ENCODE data around the gene CYCS. TPM values are rescaled to one million over a fixed set of nuclear protein-coding genes. Genes with fewer than 3 reads are reported as not detected.

The CYCS gene
- total and polyA plus RNA-seq, 10 of the 15 experiments (the other 5 are each of a cell fraction or from before 2014, with no cell fraction given): 113 to 952 (median 356) TPM

- Histone ChIP-seq H3K4me2 (ENCODE audit: control insufficient read depth, insufficient read depth) (no peak overlapping the region), H3K9me3 (replicated peaks; ENCODE audit: control insufficient read depth, insufficient read depth, low read length) (no peaks in the 10 kb centered on the region), H3K79me2 (ENCODE audit: control insufficient read depth, insufficient read depth, low read length) (no peaks in the 10 kb centered on the region), H3K4me3 (no peak overlapping the region), H4K20me1 (ENCODE audit: control insufficient read depth, insufficient read depth) (no peaks in the 10 kb centered on the region), H2AFZ (ENCODE audit: control insufficient read depth, low read depth, low read length) (no peak overlapping the region), H3K27me3 (replicated peaks in 1 of 2; ENCODE audit: control insufficient read depth in 2 of 2, insufficient read depth in 2 of 2, low read length in 1 of 2) (no peaks in the 10 kb centered on the region), H3K9ac (ENCODE audit: control insufficient read depth, insufficient read depth, low read length) (no peak overlapping the region), H3K4me1 (ENCODE audit: control insufficient read depth, insufficient read depth, low read length) (peaks cover 15% of the 10 kb centered on the region), H3K36me3 (ENCODE audit: control insufficient read depth in 2 of 2, insufficient read depth in 2 of 2, low read length in 1 of 2) (no peaks in the 10 kb centered on the region), H3K27ac (ENCODE audit: control insufficient read depth, insufficient read depth) (no peak overlapping the region)
- in situ Hi-C loops (cut with MboI): loop anchor here (5.0 to 10.0 kb wide), 2 partner anchors 274 to 686 kb away; no protein-coding TSS in a partner anchor
- CTCF ChIA-PET: interaction anchor here (0.7 to 9.1 kb wide), 14 partner anchors 9 to 516 kb away, joined by 3 to 290 read pairs (median 16); partner anchors contain the start of gene OSBPL3
- no TSS peak for BruUV-seq (replicated peaks)
- DNase-seq (ENCODE audit: low read depth, low spot score) (no peak), FAIRE-seq (no peak), ATAC-seq (no peak)
- TF ChIP-seq GATAD2B (conservative IDR thresholded peaks at IDR 0.05; ENCODE audit: low read depth): no peak
- TF ChIP-seq ZNF207 (IDR thresholded peaks at IDR 0.05; ENCODE audit: borderline replicate concordance): no peak
- no peak for TF ChIP-seq SUZ12 (IDR thresholded peaks at IDR 0.05; ENCODE audit: unreplicated experiment)
- TF ChIP-seq USF2 (IDR thresholded peaks at IDR 0.05; ENCODE audit: borderline replicate concordance, low read depth, low read length): no peak
- no peak for TF ChIP-seq RB1 (IDR thresholded peaks at IDR 0.05; ENCODE audit: borderline replicate concordance)
- no peak for TF ChIP-seq ZBED1 (IDR thresholded peaks at IDR 0.05; ENCODE audit: borderline replicate concordance)
- no peak for TF ChIP-seq HDAC2 (IDR thresholded peaks at IDR 0.05)
- TF ChIP-seq ATF7 (IDR thresholded peaks at IDR 0.05; ENCODE audit: low read depth): no peak
- TF ChIP-seq BCL11A (IDR thresholded peaks at IDR 0.05; ENCODE audit: low read depth, low read length): no peak
- no peak for TF ChIP-seq EGR1 (IDR thresholded peaks at IDR 0.05; ENCODE audit: borderline replicate concordance in 1 of 2, low read depth in 2 of 2, low read length in 2 of 2)
- no peak for TF ChIP-seq SMARCA5 (IDR thresholded peaks at IDR 0.05)
- TF ChIP-seq IKZF1 (conservative IDR thresholded peaks at IDR 0.05): no peak
- TF ChIP-seq CHD1 (IDR thresholded peaks at IDR 0.05; ENCODE audit: low read depth, low read length): no peak
- TF ChIP-seq SMAD1 (IDR thresholded peaks at IDR 0.05; ENCODE audit: low read depth, partially characterized antibody): no peak
- intact Hi-C loops (cut with micrococcal nuclease; ENCODE audit: unreplicated experiment): loop anchor here (5.0 to 10.0 kb wide), 3 partner anchors 194 to 686 kb away; no protein-coding TSS in a partner anchor
- SMC1A ChIA-PET (ENCODE audit: uncharacterized antibody, unreplicated experiment): interaction anchor here (0.5 to 7.9 kb wide), 13 partner anchors 8 to 335 kb away, joined by 3 to 160 read pairs (median 4); no protein-coding TSS in a partner anchor
- RAD21 ChIA-PET (ENCODE audit: unreplicated experiment): interaction anchor here (0.8 to 9.8 kb wide), 10 partner anchors 26 to 279 kb away, joined by 3 to 120 read pairs (median 3); no protein-coding TSS in a partner anchor
- WGBS (ENCODE audit: insufficient coverage, insufficient replicate concordance, low lambda C conversion rate, missing lambda C conversion rate): 0% methylated on average over 1 of the region's 1 CpG
- POLR2A ChIA-PET: interaction anchor here (1.4 kb wide), 1 partner anchor 35 kb away, joined by 3 read pairs; no protein-coding TSS in a partner anchor
Observed at GRCh38 chr7:25091176-25091575, 33.9 kb downstream of the CYCS start.
